KMS-11 (cell line): Measurements from ENCODE around the gene KCNJ14.

ENCODE experiments used
- H2AFZ ChIP-seq: fragments of 200-600 bp; sonication (generic); 2 replicates; pipeline ENCODE4 v1.6.1; 2016; ENCODE audit warnings: antibody characterized with exemption, mixed run types, low read depth
- H3K27ac ChIP-seq: fragments of 200-600 bp; sonication (generic); 2 replicates; pipeline ENCODE4 v1.6.1; 2016; ENCODE audit warnings: mild to moderate bottlenecking, mixed run types
- H3K27me3 ChIP-seq: fragments of 200-600 bp; sonication (generic); 2 replicates; pipeline ENCODE4 v1.6.1; 2017; ENCODE audit warnings: mild to moderate bottlenecking, low read depth, mixed run types, moderate library complexity; ENCODE audit not compliant: insufficient read depth
- H3K36me3 ChIP-seq: fragments of 200-600 bp; sonication (generic); 2 replicates; pipeline ENCODE4 v1.6.1; 2017; ENCODE audit warnings: mild to moderate bottlenecking, mixed run types; ENCODE audit not compliant: insufficient read depth
- H3K4me1 ChIP-seq: fragments of 200-600 bp; sonication (generic); 2 replicates; pipeline ENCODE4 v1.6.1; 2016; ENCODE audit warnings: mild to moderate bottlenecking, low read depth, mixed run types; ENCODE audit not compliant: poor library complexity, severe bottlenecking
- H3K4me2 ChIP-seq: fragments of 200-600 bp; sonication (generic); 2 replicates; pipeline ENCODE4 v1.7.0; 2016; ENCODE audit warnings: mild to moderate bottlenecking, mixed run types
- H3K4me3 ChIP-seq: fragments of 200-600 bp; sonication (generic); IDR thresholded peaks from 2 replicates; pipeline ENCODE4 v1.6.1; 2017; ENCODE audit warnings: low read depth, low read length, mixed read lengths; ENCODE audit not compliant: insufficient read depth
- H3K79me2 ChIP-seq: fragments of 200-600 bp; sonication (generic); 2 replicates; pipeline ENCODE4 v1.6.1; 2016; ENCODE audit warnings: low read depth, mixed run types; ENCODE audit not compliant: insufficient read depth
- H3K9ac ChIP-seq: fragments of 200-600 bp; sonication (generic); 2 replicates; pipeline ENCODE4 v1.6.1; 2016; ENCODE audit warnings: mild to moderate bottlenecking, mixed run types
- H4K20me1 ChIP-seq: fragments of 200-600 bp; sonication (generic); 2 replicates; pipeline ENCODE4 v1.6.1; 2016; ENCODE audit warnings: mild to moderate bottlenecking, mixed run types; ENCODE audit not compliant: insufficient read depth
- TF ChIP-seq, protein P1 (sequence below): fragments of 200-600 bp; sonication (generic); conservative IDR thresholded peaks from 2 replicates; pipeline ENCODE4 v1.6.1; 2017; ENCODE audit warnings: low read depth, mild to moderate bottlenecking, antibody characterized with exemption, low read length, moderate library complexity, mixed read lengths

KCNJ14 gene

DNA sequence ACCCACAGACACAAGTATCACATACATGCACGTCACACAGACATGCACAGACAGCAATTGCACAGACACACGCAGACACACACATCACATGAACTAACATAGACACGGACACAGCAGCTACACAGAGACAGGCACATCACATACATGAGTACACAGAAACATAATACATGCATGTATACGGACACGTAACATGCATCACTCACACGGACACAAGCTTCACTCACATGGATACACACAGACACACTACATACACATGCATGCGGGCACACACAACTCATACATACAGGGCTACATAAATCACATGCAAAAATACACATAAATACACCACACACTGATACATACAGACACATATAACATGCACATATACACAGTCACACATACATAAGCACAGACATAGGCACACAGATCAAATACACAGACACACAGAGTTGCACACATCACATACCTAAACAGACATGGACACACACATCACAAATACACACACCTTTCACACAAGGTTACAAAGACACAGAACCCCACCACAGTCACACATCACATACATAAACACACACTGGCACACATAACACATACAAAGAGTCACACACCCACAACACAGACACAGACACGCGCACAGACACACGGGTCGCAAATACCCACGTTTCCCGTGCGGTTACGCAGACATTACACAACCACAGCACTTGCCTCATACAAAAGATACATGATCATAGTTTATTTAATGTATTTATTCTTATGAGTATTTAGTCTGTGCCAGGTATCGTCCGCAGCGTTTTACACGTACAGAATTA, 57.3 kb downstream of the KCNJ14 start:
- Histone ChIP-seq H3K27me3 (peaks cover 57% of the 10 kb centered on the region), H3K4me3 (no peak overlapping the region), H3K9ac (no peak overlapping the region), H2AFZ (peak overlapping the region; percentile 98), H3K4me1 (peaks cover 17% of the 10 kb centered on the region), H4K20me1 (no peaks in the 10 kb centered on the region), H3K36me3 (no peaks in the 10 kb centered on the region), H3K79me2 (no peaks in the 10 kb centered on the region), H3K4me2 (peak overlapping the region; percentile 75; the same call in 1 of the 2 replicates), H3K27ac (no peak overlapping the region)
- TF ChIP-seq, protein P1, sequence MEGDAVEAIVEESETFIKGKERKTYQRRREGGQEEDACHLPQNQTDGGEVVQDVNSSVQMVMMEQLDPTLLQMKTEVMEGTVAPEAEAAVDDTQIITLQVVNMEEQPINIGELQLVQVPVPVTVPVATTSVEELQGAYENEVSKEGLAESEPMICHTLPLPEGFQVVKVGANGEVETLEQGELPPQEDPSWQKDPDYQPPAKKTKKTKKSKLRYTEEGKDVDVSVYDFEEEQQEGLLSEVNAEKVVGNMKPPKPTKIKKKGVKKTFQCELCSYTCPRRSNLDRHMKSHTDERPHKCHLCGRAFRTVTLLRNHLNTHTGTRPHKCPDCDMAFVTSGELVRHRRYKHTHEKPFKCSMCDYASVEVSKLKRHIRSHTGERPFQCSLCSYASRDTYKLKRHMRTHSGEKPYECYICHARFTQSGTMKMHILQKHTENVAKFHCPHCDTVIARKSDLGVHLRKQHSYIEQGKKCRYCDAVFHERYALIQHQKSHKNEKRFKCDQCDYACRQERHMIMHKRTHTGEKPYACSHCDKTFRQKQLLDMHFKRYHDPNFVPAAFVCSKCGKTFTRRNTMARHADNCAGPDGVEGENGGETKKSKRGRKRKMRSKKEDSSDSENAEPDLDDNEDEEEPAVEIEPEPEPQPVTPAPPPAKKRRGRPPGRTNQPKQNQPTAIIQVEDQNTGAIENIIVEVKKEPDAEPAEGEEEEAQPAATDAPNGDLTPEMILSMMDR: no peak

GRCh38 chr19:48513289-48514122, 58.1 kb downstream of the KCNJ14 start:
- TF ChIP-seq, protein P1: no peak
- H3K27ac ChIP-seq: no peak overlapping the region
- H2AFZ ChIP-seq: peak overlapping the region; percentile 98
- no peaks in the 10 kb centered on the region for H3K79me2 ChIP-seq
- no peaks in the 10 kb centered on the region for H4K20me1 ChIP-seq
- no peak overlapping the region for H3K4me3 ChIP-seq
- H3K4me2 ChIP-seq: peak overlapping the region; percentile 75
- peaks cover 55% of the 10 kb centered on the region for H3K27me3 ChIP-seq
- H3K9ac ChIP-seq: peak overlapping the region; percentile 46; the same call in 1 of the 2 replicates
- peaks cover 17% of the 10 kb centered on the region for H3K4me1 ChIP-seq
- H3K36me3 ChIP-seq: no peaks in the 10 kb centered on the region

GRCh38 chr19:48514123-48514458, 58.7 kb downstream of the KCNJ14 start:
- no peak overlapping the region for H3K9ac ChIP-seq
- no peak overlapping the region for H3K27ac ChIP-seq

DNA sequence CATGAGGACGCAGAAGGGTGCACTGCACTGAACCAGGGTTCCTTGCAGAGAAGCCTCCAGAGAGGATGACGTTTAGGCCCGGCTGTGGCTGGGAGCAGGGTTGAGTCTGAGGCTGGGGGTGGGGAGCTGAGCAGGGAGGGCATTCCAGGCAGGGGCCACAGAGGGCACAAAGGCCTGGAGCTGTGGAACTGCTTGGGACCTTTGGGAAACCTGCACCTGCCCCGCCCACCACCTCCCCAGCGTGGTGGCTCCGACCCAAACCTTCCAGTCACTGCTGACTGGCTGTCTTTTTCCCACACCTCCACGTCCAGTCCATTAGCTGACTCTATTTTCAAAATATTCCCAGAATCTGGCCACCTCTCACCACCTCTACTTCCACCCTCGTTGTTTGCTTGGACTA, 61.2 kb downstream of the KCNJ14 start:
- Histone ChIP-seq H3K9ac (no peak overlapping the region), H3K27ac (no peak overlapping the region), H3K4me1 (peaks cover 17% of the 10 kb centered on the region), H3K4me2 (no peak overlapping the region), H3K36me3 (no peaks in the 10 kb centered on the region), H4K20me1 (no peaks in the 10 kb centered on the region), H3K27me3 (peaks cover 55% of the 10 kb centered on the region), H3K4me3 (no peak overlapping the region), H3K79me2 (no peaks in the 10 kb centered on the region), H2AFZ (no peak overlapping the region)
- TF ChIP-seq, protein P1: no peak

More at GRCh38 chr19:48514123-48514458, 58.7 kb downstream of the KCNJ14 start:
- Histone ChIP-seq H3K36me3 (no peaks in the 10 kb centered on the region), H3K79me2 (no peaks in the 10 kb centered on the region), H3K4me2 (peak overlapping the region; percentile 75; the same call in 1 of the 2 replicates), H3K27me3 (peaks cover 49% of the 10 kb centered on the region), H2AFZ (peak overlapping the region; percentile 98; the same call in 1 of the 2 replicates), H3K4me1 (peaks cover 17% of the 10 kb centered on the region), H4K20me1 (no peaks in the 10 kb centered on the region), H3K4me3 (no peak overlapping the region)
- TF ChIP-seq, protein P1: no peak
